GM20431 (cell line): Measurements from ENCODE around the gene ZDHHC8.

Experiments used
- in situ Hi-C: fragments of 300-500 bp; cut with MseI, MboI; formaldehyde crosslinking; loops from one replicate; pipeline ENCODE4 v1.15.0; 2020; ENCODE audit warnings: low sequenced_read_pairs; ENCODE audit not compliant: unreplicated experiment

The ZDHHC8 gene

DNA sequence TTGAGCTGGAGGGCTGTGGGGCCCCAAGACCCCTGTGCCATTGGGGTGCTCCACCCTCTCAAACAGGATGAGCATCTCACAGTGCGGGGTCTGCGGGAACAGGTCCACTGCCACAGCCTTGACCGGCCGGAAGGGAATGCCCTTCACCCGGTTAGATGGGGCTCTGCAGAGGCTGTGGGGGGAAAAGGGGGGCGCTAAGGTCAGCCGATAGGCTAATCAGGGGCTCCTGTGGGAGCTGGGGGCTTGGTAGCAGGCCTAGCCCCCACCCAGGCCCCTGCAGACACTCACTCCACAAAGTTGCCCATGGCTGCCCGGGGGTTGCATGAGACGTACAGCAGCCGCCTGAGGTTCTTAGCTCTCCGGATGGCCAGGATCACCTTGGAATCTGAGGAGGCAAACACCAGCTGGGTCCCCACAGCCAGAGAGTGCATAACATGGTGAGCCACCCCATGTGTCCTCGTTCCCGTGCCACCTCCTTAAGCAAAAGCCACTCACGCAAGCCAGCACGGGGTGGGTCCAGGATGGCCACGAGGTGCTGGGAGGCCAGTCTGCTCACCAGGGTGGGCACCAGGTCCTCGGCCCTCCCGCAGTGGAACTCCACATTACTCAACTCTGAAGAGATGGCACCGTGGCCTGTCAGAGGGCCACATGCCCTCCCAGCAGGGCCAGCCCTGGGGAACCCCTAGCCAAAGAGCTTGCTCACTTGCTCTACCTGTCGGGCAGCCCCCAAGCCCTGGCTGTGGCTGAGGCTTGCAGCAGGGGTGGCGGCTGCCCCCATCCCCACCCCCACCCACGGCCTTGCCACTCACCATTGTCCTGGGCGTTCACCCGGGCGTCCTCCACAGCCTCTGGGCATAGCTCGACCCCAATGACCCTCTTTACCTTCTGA, 18.7 kb upstream of the ZDHHC8 start:
- in situ Hi-C loops = no loop called here

DNA sequence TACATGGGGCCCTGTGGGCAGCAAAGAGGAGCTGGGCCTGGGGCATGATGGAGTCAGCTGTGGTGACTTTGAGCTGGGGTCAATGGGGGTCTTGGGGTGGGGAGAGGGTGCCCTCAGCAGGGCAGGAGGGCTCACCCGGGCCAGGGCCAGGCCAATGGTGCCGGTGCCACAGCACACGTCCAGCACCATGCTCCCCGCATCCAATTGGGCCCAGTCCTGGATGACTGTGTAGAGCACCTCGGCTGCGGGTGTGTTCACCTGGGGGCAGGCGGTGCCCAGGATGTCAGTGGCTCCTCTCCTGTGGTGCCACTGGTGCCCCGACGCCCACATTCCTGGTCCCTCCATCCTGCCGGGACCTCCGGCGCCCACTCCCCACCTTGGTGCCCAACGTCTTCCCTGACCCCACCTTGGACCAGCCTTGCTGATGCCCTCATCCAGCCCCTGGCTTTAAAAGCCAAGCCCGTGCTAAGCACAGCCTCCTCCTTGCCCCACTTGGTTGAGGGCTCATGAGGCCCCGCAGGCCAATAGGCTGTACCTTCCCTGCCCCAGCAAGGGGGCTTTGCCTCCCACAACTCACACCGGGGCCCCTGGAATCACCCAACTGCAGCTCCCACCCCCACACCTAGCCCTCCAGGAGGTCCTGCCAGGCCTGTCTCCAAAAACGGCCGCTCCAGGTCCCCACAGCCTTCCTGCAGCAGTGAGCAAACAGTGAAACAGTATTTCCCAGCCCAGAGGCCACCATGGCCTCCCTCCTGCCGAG, 17.9 kb upstream of the ZDHHC8 start:
- in situ Hi-C loops = no loop called here

DNA sequence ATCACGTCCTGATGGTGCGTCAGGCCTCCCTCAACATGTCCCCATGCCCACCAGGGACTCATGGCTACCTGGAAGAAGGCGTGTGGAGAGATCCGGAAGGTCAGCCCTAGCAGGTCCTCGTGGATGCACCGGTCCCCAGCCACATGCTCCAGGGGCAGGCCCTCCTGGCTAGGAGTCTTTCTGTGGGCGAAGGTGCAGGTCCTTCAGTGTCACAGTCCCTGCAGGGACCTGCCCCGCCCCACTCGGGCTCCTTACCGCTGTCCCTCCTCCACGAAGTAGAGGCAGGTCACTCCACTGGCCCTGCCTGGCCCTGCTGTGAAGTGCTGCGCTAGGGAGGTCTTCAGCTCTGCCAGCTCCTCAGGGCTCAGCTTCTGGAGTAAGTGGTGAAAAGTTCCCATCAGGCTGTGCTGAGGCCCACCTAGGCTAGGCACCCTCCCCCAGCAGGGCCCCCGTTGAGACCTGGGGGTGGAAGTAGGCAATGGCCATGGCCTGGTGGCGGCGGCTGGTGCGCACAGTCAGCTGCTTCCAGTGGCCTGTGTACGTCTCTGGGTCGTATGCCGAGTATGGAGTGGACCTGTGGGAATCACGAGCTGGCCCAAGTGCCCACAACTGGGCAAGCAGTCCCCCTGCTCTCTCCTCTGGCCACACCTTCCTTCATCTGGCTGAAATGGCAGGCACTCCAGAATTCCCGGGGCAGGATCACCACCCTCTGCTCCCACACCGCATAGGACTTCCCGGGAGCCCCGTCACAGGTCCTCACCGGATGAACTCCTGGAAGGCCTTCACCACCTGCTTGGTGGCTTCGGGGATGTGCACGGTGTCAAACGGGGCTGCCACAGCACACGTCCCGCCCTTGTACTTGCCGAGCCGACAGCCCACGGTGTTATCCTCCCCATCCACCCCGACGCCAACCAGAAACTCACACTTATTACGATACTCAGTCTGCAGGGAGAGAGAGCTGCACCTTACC, 16.8 kb upstream of the ZDHHC8 start:
- in situ Hi-C loops = no loop called here

DNA sequence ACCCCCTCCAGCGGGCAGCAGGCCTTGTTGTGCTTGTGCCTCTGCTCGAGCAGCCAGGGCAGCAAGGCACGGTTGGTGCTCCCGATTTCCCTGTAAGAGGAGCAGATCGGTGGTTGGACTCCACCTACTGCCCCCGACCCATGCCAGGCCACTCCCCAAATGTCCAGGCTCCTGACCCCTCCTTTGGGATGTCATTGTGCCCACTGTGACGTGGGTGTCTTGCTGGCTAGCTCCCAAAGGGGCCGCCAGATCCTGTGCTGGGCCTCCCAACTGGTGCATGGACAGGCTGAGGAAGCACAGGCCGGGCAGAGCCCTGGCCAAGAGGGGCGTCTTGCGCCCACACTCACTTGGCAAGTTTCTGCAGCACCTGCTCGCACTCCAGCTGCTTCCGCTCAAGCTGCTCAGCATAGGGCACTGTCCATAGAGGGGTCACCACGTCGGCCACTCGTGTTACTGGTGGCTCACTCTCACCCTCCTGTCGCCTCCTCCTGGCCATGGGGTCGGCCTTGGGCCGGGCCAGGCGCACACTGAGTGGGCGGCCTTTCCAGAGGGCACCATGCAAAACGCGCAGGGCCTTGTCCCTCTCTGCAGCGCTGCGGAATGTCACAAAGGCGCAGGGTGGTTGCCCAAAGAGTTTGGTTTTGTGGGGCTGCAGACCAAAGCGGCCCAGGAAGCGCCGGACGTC, 15.8 kb upstream of the ZDHHC8 start, which contains the start of gene RANBP1:
TSS of gene RANBP1 (plus strand) at position 414 of the 685 bp plus-strand sequence. CDS start at position 495, 81 bp downstream.
- in situ Hi-C loops = no loop called here

DNA sequence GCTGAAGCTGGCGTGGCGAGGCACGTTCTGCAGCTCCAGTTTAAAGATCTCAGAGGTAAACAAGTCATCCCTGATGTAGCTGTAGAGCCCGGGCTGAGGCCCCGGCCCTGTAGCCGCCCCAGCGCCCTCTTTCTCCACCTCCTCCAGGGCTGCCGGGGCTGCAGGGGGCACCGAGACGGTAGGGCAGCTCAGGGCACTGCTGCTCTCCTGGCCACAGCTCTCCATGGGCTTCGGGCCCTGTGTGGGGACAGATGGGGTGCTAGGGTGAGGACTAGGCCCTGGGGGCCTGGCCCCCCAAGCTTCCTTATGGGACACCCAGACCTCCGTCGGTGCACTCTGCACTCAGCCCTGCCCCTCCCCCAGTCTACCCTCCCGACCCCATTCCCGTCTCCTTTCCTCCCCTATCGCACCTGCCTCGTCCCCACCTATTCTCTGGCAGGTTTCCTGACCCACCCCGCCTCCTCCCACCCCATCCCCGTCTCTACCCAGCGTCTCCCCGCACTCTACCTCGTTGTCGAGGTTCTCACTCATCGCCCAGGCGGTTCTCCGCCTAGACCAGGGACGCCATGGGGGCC, 15.1 kb upstream of the ZDHHC8 start:
- in situ Hi-C loops = no loop called here

DNA sequence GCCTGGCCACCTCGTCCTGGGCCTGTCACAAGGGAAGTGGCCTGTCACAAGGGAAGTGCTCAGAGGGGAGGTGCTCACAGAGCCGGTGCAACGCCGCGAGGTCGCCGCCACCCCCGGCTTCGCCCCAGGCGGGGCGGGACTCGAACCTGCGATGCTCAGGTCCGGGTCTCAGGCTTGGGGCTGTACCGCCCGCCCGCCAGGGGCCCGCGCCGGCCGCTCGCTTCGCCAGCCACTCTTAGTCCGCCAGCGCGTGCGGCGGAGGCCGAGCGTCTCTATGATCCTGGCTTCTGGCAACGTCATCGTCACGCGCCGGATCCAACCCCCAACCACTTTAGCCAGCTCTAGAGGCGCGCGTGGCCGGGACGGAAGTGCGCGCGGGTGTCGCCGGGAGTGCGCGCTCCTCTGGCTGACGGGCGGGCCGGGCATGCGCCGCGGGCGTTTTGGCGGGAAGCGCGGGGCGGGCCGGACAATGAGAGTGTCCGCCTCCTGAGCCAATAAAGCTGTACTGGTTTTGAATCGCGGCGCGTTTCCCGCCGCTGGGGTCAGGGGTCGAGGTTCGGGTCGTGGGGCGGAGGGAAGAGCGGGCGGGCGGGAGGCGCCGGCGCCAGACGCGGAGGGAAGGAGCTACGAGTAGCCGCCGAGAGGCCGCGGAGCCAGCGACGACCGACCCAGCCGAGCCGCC, 14.5 kb upstream of the ZDHHC8 start, which contains the start of gene TRMT2A:
TSS of gene TRMT2A (minus strand) at position 276 of the 682 bp plus-strand sequence. CDS start 320 bp downstream, outside the sequence.
- in situ Hi-C loops = no loop called here

DNA sequence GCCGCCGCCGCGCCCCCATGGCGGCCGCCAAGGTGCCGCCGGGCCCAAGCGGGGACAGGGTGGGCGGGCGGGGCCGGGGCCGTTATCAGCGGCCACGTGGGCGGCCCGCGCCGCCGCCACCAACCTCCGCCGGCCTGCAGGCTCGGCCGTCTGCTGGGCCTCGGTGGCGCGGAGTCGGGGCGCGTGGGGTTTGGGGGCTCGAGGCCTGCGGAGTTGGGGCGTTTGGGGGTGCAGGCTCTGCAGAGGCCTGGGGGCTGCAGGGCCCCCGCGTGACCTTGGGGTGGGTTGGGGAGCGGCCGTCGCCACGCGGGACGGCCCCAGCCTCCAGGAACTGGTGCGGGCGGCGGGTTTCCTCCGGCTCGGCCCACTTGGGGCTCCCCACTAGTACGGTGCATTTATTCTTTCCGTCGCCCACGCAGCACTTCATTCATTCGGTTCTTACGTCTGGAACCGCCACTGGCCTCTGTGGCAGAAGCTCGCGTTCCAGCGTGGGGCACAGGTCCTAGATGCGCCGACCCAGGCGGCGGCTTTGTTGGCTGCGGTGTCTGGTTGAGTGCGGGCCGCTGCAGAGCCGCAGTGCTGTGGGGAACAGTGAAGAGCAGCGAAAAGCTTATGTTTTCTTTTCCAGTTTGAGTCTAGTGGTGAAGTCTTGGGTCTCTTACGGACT, 13.8 kb upstream of the ZDHHC8 start:
- in situ Hi-C loops = no loop called here

DNA sequence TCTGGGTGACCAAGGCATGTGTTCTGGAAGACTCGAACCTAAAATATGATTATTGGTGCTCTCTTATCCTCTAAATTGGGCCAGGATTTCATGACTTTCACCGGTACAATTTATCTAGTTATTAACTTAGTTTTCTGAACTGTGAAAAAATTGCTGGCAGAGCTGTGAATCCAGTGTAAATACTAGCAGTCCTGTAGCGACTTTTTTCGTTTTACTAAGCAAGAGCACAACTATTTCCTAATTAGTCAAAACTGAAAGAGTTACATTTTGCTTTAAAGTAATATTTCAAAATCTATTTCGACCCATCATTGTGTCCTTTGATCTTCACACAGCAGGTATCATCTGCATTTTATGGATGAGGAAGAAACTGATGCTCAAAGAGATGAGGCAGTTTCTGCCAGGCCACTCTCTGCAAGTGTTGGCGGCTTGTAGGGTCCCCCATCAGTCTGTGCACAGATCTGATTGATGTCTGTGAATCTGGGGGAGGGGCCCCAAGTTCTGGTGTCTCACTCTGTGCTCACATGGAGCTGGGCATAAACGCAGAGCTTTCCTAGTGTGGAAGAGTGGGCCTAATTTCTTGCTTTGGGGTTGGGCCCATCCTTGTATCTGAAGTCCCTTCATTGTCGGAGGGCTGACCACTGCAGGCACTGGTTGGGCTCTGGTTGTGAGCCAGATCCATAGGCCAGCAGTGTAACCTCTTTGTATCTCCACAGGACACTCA, 13.1 kb upstream of the ZDHHC8 start:
- in situ Hi-C loops = no loop called here

DNA sequence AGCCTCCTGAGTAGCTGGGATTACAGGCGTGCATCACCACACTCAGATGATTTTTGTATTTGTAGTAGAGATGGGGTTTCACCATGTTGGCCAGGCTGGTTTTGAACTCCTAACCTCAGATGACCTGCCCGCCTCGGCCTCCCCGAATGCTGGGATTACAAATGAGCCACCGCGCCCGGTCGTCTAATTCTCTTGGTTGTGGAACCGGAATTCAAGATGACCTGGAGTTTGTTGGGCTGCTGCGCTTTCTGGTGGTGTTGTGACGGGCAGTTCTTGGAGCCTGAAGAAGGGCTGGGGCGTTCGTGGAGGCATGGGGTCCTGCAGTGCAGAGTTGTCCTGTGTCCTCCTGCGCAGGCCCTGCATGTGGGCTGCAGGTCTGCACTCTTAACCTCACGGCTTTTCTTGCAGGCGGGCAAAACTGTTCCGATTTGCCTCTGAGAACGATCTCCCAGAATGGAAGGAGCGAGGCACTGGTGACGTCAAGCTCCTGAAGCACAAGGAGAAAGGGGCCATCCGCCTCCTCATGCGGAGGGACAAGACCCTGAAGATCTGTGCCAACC, 9.7 kb upstream of the ZDHHC8 start:
- in situ Hi-C loops = no loop called here

DNA sequence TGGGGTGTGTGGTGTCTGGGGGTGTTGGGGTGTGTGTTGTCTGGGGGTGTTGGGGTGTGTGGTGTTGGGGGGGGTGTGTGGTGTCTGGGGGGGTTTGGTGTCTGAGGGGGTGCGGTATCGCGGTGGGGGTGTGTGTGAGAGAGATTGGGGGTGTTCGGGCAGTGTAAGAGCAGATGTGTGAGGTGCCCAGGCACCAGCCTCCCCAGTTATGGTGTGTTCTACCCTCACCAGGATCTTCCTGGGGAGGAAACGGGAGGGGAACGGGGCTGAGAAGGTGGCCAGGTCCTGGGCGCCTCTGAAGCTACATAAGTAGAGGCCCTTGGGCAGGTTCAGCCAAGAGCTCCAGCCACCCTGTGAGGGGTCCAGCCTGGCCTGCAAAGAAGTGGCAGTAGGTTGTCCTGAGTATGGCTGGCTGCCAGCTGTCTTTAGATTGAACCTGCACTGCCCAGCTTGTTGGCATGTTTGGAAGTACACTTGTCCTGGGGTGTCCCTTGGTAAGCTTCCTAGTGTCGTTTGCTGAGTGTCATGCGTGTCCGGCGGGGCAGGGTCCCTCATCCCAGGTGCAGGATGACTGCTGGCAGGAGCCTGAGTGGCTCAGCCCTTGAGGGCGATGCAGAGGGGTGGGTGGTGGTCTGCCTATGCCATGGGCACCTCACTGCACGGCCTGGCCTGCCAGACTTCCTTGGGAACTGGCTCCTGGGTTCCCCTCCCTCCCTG, 8.1 kb upstream of the ZDHHC8 start:
- in situ Hi-C loops = no loop called here

DNA sequence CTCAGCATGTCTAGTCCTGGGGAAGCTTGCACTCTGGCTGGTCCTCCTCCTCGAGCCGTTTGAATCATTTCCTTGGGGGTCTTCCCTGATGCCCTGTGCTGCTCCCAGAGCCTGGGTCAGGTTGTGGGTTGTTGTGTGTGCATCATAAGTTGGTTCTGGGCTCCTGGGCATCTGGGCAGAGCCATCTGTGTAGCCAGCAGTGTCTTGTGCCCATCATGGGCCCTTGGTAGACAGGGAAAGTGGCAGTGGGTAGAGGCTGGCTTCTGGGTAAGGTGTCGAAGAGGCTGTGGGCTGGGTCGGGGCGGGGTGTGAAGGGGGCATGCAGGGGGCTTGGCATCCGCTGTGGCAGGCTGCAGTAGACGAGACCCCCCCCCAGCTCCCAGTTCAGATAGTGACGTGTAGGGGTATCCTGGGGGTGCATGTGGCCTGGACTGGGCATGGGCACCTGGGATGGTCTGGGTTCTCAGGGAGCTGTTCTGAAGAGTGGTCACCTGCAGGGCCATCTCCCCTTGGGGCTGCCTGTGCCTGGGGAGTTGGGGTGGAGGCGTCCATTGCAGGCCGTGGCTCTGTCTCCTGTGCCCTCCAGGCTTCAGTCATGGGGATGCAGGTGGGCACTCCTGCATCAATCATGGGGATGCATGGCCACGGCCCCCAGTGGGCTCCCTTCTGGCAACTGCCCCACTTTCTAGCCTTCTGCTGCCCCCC, 7.4 kb upstream of the ZDHHC8 start:
- in situ Hi-C loops = no loop called here

DNA sequence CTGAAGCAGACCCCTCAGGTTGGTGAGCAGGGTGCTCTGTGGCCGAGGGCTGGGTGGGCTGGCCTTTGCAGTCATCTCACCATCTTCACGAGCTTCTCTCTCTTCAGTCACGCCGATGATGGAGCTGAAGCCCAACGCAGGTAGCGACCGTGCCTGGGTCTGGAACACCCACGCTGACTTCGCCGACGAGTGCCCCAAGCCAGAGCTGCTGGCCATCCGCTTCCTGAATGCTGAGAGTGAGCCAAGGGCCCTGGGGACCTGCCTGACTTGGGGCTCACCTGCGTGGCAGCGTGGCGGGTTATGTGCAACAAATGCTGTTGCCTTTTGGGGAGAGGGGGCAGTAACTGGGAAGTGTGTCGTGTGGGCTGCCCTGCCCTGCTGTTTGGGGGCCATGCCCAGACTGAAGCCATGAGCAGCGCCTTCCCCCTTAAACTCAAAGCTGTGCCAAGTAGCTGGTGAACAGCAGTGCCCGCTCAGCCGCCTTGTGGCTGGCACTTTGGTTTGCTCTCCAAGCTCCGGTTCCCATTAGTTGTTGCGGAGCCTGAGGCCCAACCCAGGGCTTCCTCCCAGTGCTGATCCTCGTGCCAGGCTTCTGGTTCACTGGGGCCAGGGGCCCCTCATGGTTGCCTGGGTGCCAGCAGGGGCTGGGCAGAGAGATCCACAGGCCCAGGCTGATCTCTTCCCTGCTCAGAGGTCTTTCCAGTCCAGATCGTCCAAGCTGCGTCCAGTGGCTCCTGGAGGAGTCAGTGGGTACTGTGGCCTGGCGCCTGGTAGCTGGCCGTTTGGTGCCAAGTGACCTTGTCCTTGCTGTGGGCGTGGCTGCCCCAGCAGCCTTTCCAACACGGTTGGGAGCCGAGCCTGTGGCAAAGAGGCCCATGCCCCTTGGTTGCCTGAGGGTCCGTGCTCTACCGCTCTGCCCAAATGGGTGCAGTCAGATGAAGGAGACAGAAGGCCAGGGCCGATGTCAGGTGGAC, 6.1 kb upstream of the ZDHHC8 start:
- in situ Hi-C loops = no loop called here

DNA sequence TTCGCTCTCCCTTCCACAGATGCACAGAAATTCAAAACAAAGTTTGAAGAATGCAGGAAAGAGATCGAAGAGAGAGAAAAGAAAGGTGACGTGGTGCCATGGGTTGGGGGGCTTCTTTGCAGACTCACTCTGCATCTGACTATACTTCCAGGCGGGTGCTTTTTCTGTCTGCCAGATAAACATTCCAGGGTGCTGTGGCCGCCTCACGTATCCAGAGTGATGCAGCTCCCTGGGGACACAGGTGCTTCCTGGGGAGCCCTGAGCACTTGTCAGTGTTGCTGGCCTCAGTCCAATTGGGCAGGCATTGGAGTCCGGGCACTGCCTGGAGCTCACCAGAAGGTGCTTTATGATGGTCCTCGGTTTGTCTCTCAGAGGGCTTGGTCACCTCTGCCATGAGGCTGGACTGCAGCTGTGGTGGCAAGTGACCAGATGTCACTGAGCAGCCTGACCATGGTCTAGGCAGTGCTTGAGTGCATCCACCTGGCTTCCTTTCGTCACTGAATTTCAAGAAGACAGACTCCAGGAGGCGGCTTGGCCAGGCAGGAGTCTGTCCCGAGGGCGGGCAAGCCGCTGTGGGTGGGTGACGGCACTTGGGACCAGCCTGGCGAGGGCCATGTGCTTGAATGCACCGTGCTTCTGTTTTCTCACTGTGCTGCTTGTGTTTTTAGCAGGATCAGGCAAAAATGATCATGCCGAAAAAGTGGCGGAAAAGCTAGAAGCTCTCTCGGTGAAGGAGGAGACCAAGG, 5.1 kb upstream of the ZDHHC8 start:
- in situ Hi-C loops = no loop called here

DNA sequence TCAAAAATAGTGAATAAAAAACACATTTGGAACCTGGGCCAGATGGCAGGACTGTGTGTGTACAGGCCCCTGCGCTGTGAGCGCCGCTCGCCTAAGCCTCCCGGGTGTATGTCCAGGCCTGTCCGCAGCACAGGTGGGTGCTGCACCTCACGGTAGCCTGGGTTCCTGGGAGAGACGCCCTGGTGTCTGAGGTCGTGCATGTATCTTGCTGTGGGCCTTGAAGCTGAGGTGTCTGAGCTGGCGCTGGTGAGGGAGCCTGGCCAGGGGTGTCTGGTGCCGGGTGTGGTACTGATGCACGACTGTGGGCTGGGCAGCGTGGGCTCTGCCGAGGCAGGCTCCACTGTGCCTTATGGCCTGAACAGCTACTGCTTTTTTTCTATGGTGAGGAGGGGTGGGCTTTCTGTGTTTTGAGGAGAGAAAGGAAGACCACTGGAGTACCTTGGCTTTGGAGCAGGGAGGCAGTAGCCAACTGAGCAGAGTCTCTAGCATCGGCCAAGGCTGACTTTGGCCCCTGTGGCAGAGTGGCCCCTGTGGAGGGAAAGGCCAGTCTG, 4.2 kb upstream of the ZDHHC8 start:
- in situ Hi-C loops = no loop called here
